ENCODE data around the gene ALKBH5.

DNA sequence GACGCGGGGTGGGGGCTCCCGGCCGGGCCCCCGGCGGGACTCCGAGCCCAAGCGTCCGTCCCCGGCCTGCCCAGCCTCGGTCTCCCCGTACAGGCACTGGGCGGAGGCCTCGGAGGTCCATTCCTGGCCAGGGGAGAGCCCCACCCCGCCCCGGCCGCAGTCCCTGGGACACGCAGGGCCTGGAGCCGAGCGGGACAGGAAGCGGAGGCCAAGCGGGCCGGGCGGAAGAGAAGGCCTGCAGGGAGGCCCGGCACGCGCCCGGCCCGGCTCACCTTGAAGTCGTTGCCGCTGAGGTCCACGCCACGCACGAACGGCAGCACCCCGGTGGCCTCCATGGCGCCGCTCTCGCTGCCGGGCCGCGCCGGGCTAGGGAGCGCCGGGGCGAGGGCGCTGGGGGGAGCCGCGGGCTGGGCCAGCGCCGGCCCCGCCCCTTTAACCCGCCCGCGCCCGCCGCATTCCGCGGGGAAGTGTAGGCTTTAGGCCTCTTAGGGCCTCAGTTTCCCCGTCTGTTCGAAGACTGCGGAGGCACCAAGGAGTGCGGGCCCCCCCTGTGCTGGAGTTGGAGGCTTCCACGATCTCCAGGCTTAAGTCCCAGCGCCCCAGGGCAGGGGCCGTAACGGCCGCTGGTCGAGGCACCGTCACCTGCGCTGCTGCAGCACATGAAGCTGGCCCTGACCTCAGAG, 74.9 kb downstream of the ALKBH5 start, which contains the start of gene FLII:
- TF ChIP-seq CTCF (IDR thresholded peaks at IDR 0.05; ENCODE audit: insufficient read depth, low read depth, low read length) (no peak), EZH2 (IDR thresholded peaks at IDR 0.05; ENCODE audit: insufficient read depth, low read length) (no peak)
